ENCODE results near the gene TOR1AIP1. TPM values are rescaled to one million over a fixed set of nuclear protein-coding genes. Genes with fewer than 3 reads are reported as not detected.

Gene TOR1AIP1
- total and polyA plus RNA-seq, 9 donors: 34.9 to 57.4 (median 45.9) TPM

DNA sequence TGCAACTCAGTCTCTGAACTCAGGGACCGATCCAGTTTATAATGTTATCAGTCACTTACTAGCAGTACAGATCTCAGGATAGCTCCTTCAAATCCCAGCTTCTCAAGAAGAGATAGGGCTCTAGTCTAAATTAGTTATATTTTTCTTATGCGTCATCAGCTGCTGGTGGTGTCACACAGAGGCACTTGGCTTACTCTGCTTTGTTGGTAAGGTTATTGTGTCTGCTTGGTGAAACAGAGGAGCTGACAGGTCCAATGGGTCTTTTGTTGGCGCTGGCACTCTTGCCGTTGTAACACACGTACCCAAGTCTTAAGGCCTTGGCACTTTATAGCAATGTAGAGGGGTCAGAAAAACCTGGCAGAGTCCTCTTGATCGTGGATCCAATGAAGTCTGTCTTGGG lies 16.7 kb upstream of the TOR1AIP1 start:
- no peak overlapping the region for H3K27ac ChIP-seq (ENCODE audit: low read length)
- 100% methylated on average over 3 of the region's 6 CpGs for WGBS (ENCODE audit: insufficient coverage)
- no peak overlapping the region for H3K4me3 ChIP-seq (ENCODE audit: low read length)

DNA sequence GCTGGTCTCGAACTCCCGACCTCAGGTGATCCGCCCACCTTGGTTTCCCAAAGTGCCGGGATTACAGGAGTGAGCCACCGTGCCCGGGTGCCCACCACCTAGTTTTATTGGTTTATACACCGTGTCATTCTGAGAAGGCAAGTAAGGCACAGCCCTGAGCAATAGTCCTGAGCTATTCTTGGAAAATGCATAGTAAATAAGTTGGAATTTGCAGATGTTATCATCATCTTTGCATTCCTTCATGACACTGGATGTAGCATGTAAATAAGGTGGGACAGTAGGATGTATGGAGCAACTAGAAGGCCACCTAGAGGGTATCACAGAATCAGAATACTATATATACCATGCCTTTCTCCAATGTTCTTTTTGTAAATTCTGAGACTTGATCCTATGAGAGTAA lies 15.5 kb upstream of the TOR1AIP1 start:
- 88% methylated on average over 7 of the region's 7 CpGs for WGBS (ENCODE audit: insufficient coverage)
- no peaks in the 10 kb centered on the region for H3K9me3 ChIP-seq (replicated peaks; ENCODE audit: control insufficient read depth, low read depth, low read length)
- no peak for DNase-seq
- H3K27ac ChIP-seq (ENCODE audit: low read length): no peak overlapping the region
- H3K4me1 ChIP-seq (ENCODE audit: control insufficient read depth, insufficient read depth, low read length): no peaks in the 10 kb centered on the region
- no peaks in the 10 kb centered on the region for H3K27me3 ChIP-seq (ENCODE audit: control insufficient read depth, insufficient read depth, low read length)
- peaks cover 47% of the 10 kb centered on the region for H3K36me3 ChIP-seq (ENCODE audit: control insufficient read depth, insufficient read depth, low read length)
- no peak overlapping the region for H3K4me3 ChIP-seq (ENCODE audit: low read length)

More for the DNA sequence above, 16.7 kb upstream of the TOR1AIP1 start:
- no peaks in the 10 kb centered on the region for H3K27me3 ChIP-seq (ENCODE audit: control insufficient read depth, insufficient read depth, low read length)
- DNase-seq: no peak
- H3K36me3 ChIP-seq (ENCODE audit: control insufficient read depth, insufficient read depth, low read length): peaks cover 50% of the 10 kb centered on the region
- H3K9me3 ChIP-seq (replicated peaks; ENCODE audit: control insufficient read depth, low read depth, low read length): no peaks in the 10 kb centered on the region
- no peaks in the 10 kb centered on the region for H3K4me1 ChIP-seq (ENCODE audit: control insufficient read depth, insufficient read depth, low read length)

- 25% methylated on average over 1 of the region's 1 CpG for WGBS (ENCODE audit: insufficient coverage)
- H3K27me3 ChIP-seq (ENCODE audit: control insufficient read depth, insufficient read depth, low read length): no peaks in the 10 kb centered on the region
- no peak overlapping the region for H3K27ac ChIP-seq (ENCODE audit: low read length)
- peaks cover 47% of the 10 kb centered on the region for H3K36me3 ChIP-seq (ENCODE audit: control insufficient read depth, insufficient read depth, low read length)
- no peak overlapping the region for H3K4me3 ChIP-seq (ENCODE audit: low read length)
- H3K9me3 ChIP-seq (replicated peaks; ENCODE audit: control insufficient read depth, low read depth, low read length): no peaks in the 10 kb centered on the region
- peaks cover 2% of the 10 kb centered on the region for H3K4me1 ChIP-seq (ENCODE audit: control insufficient read depth, insufficient read depth, low read length)
- peak; percentile 43 for DNase-seq
Observed at GRCh38 chr1:179867493-179868330, 14.4 kb upstream of the TOR1AIP1 start.

GRCh38 chr1:179870870-179871269 lies 11.2 kb upstream of the TOR1AIP1 start:
- no CpG with 5 or more reads among the region's 1 CpG for WGBS (ENCODE audit: insufficient coverage)
- Histone ChIP-seq H3K9me3 (replicated peaks; ENCODE audit: control insufficient read depth, low read depth, low read length) (no peaks in the 10 kb centered on the region), H3K4me1 (ENCODE audit: control insufficient read depth, insufficient read depth, low read length) (peaks cover 2% of the 10 kb centered on the region), H3K36me3 (ENCODE audit: control insufficient read depth, insufficient read depth, low read length) (peaks cover 34% of the 10 kb centered on the region), H3K27me3 (ENCODE audit: control insufficient read depth, insufficient read depth, low read length) (no peaks in the 10 kb centered on the region), H3K4me3 (ENCODE audit: low read length) (no peak overlapping the region), H3K27ac (ENCODE audit: low read length) (no peak overlapping the region)
- DNase-seq: no peak

DNA sequence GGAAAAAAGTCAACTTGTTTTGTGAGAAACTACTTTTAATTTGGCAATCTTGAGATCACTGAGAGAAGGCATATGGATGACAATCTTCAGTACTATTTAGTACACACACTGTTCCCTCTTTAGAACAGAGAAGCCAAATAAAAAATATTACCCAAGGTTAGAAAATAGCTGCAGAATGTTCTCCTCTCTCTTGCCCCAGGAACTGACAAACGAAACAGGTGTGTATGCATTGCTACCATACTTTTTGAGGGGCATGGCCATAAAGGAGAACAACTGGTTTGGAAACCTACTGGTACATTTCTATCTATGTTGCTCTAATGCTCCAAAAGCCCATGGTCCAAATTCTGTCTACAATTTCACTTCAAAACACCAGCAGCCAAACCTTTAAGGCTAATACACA lies 10.1 kb upstream of the TOR1AIP1 start:
- peaks cover 27% of the 10 kb centered on the region for H3K36me3 ChIP-seq (ENCODE audit: control insufficient read depth, insufficient read depth, low read length)
- peak overlapping the region; percentile 56 for H3K27ac ChIP-seq (ENCODE audit: low read length)
- H3K4me3 ChIP-seq (ENCODE audit: low read length): no peak overlapping the region
- no peak for DNase-seq
- no peaks in the 10 kb centered on the region for H3K27me3 ChIP-seq (ENCODE audit: control insufficient read depth, insufficient read depth, low read length)
- WGBS (ENCODE audit: insufficient coverage): no CpG with 5 or more reads among the region's 1 CpG
- H3K9me3 ChIP-seq (replicated peaks; ENCODE audit: control insufficient read depth, low read depth, low read length): no peaks in the 10 kb centered on the region
- H3K4me1 ChIP-seq (ENCODE audit: control insufficient read depth, insufficient read depth, low read length): peaks cover 2% of the 10 kb centered on the region

DNA sequence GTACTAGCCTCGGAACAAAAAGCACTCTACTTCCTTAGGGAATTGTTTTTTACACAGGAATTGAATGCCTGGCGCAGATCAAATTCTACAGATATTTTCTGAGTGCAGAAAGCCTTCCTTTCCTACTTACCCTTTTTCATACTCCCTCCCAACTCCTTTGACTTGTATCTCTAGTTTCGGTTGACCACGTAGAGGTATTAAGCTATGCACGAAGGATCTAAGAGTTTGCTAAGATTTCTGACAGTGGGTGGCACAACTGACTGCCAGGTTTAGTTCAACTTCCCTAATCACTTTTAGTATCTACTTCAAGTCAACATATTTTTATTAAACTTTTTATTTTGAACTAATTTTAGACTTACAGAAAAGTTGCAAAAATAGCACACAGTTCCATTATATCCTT lies 9.5 kb upstream of the TOR1AIP1 start:
- Histone ChIP-seq H3K36me3 (ENCODE audit: control insufficient read depth, insufficient read depth, low read length) (peaks cover 24% of the 10 kb centered on the region), H3K4me3 (ENCODE audit: low read length) (no peak overlapping the region), H3K27me3 (ENCODE audit: control insufficient read depth, insufficient read depth, low read length) (no peaks in the 10 kb centered on the region), H3K27ac (ENCODE audit: low read length) (no peak overlapping the region), H3K9me3 (replicated peaks; ENCODE audit: control insufficient read depth, low read depth, low read length) (no peaks in the 10 kb centered on the region), H3K4me1 (ENCODE audit: control insufficient read depth, insufficient read depth, low read length) (peaks cover 2% of the 10 kb centered on the region)
- no peak for DNase-seq
- WGBS (ENCODE audit: insufficient coverage): no CpG with 5 or more reads among the region's 5 CpGs

DNA sequence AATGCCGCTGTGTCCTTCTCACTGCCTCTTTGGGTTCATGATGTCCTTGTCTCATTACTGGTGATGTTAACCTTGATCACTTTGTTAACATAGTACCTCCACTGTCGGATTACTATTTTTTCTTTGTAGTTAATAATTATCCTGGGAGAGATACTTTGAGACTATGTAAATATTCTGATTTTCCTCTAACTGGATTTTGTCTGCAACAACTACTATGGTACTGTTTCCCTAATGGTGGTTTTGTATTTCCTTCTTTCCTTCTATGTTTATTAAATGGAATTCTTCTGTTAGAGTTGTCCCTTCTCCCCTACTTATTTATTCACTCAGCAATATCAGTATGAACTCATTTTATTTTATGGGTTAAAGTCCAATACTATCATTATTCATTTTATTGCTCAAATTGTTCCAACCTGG lies 8.6 kb upstream of the TOR1AIP1 start:
- peaks cover 5% of the 10 kb centered on the region for H3K4me1 ChIP-seq (ENCODE audit: control insufficient read depth, insufficient read depth, low read length)
- H3K27me3 ChIP-seq (ENCODE audit: control insufficient read depth, insufficient read depth, low read length): no peaks in the 10 kb centered on the region
- H3K36me3 ChIP-seq (ENCODE audit: control insufficient read depth, insufficient read depth, low read length): peaks cover 17% of the 10 kb centered on the region
- H3K9me3 ChIP-seq (replicated peaks; ENCODE audit: control insufficient read depth, low read depth, low read length): no peaks in the 10 kb centered on the region
- H3K27ac ChIP-seq (ENCODE audit: low read length): no peak overlapping the region
- no peak for DNase-seq
- no peak overlapping the region for H3K4me3 ChIP-seq (ENCODE audit: low read length)
- WGBS (ENCODE audit: insufficient coverage): no CpG with 5 or more reads among the region's 2 CpGs

GRCh38 chr1:179875596-179876299 lies 6.3 kb upstream of the TOR1AIP1 start:
- Histone ChIP-seq H3K4me1 (ENCODE audit: control insufficient read depth, insufficient read depth, low read length) (peaks cover 5% of the 10 kb centered on the region), H3K9me3 (replicated peaks; ENCODE audit: control insufficient read depth, low read depth, low read length) (no peaks in the 10 kb centered on the region), H3K27me3 (ENCODE audit: control insufficient read depth, insufficient read depth, low read length) (no peaks in the 10 kb centered on the region), H3K36me3 (ENCODE audit: control insufficient read depth, insufficient read depth, low read length) (peaks cover 11% of the 10 kb centered on the region), H3K4me3 (ENCODE audit: low read length) (no peak overlapping the region), H3K27ac (ENCODE audit: low read length) (no peak overlapping the region)
- no CpG with 5 or more reads among the region's 4 CpGs for WGBS (ENCODE audit: insufficient coverage)
- DNase-seq: no peak

DNA sequence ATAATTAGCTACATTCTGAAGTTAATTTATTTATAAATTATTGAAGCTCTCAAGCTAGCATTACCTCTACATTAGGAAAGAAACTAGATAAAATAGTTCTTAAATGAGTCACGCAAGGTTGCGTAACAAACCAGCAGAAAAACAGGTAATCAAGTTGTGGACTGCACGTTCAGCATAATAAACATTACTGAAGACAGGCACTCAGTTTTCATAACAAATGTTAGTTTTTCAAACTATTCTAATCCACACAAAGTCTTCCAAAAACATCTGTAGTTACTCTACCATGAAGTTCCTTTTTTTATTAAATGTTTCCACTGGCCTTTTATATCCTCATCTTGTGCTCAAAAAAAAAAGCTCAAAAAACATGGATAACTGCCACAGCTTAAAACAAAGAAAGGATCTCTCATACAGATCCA lies 5.8 kb upstream of the TOR1AIP1 start:
- H3K9me3 ChIP-seq (replicated peaks; ENCODE audit: control insufficient read depth, low read depth, low read length): no peaks in the 10 kb centered on the region
- peaks cover 11% of the 10 kb centered on the region for H3K36me3 ChIP-seq (ENCODE audit: control insufficient read depth, insufficient read depth, low read length)
- H3K27ac ChIP-seq (ENCODE audit: low read length): no peak overlapping the region
- H3K4me3 ChIP-seq (ENCODE audit: low read length): peak overlapping the region; percentile 79
- DNase-seq: peak; percentile 48
- 0% methylated on average over 1 of the region's 3 CpGs for WGBS (ENCODE audit: insufficient coverage)
- H3K27me3 ChIP-seq (ENCODE audit: control insufficient read depth, insufficient read depth, low read length): no peaks in the 10 kb centered on the region
- H3K4me1 ChIP-seq (ENCODE audit: control insufficient read depth, insufficient read depth, low read length): peaks cover 5% of the 10 kb centered on the region

DNA sequence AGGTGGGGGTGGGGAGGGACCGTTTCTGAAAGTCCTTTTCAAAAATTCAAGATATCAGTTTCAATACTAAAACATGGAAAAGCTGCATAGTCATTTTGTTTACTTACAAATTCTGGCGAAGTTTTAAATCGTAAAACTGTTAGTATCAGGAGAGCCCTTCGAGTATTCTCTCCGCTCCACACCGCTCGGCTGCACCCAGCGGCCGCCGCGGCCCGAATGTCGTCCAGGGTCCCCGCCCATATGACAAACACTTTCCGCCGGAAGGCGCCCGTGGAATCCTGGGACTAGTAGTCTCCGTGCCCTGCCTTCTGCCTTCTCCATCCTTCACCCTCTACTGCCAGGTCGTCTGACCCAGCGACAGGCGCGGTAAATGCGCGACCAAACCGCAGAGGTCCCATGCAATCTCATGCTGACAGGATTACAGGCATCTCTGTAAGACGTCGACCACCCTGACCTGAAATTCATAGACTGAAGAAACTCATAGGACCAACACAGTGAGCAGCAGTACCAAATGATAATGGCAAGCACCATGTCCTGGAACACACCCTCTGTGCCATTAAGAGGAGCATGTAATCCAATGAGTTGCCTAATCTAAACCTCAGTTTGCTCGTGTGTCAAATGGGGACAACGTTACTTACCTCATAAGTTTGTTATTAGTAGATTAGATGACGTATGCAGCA lies 4.4 kb upstream of the TOR1AIP1 start, which contains the start of gene TOR1AIP2:
Gene TOR1AIP2, minus strand, starts transcription at position 218 of the 680 bp plus-strand sequence. CDS start 25,138 bp downstream, outside the sequence.
- WGBS (ENCODE audit: insufficient coverage): 0% methylated on average over 26 of the region's 31 CpGs
- Histone ChIP-seq H3K27ac (ENCODE audit: low read length) (peak within 1 kb of the TSS; percentile 80), H3K36me3 (ENCODE audit: control insufficient read depth, insufficient read depth, low read length) (peaks cover 11% of the 10 kb centered on the region), H3K4me1 (ENCODE audit: control insufficient read depth, insufficient read depth, low read length) (peaks cover 3% of the 10 kb centered on the region), H3K4me3 (ENCODE audit: low read length) (peak within 1 kb of the TSS; percentile 79), H3K9me3 (replicated peaks; ENCODE audit: control insufficient read depth, low read depth, low read length) (no peaks in the 10 kb centered on the region), H3K27me3 (ENCODE audit: control insufficient read depth, insufficient read depth, low read length) (no peaks in the 10 kb centered on the region)
- peak; percentile 95 for DNase-seq

Measured in muscle of leg (tissue), 11 donors.